ENCODE results near the gene DNAJC24.

DNAJC24 gene

GRCh38 chr11:31441296-31441695 lies 71.6 kb downstream of the DNAJC24 start:
- POLR2A ChIA-PET, result interaction anchor here (0.5 kb wide), 1 partner anchor 724 kb away, joined by 3 read pairs; no protein-coding TSS in a partner anchor
- CTCF ChIA-PET, result no interaction called here
- no peak for DNase-seq (ENCODE audit: extremely low spot score)
- TF ChIP-seq BHLHE40 (IDR thresholded peaks at IDR 0.05; ENCODE audit: borderline replicate concordance) (no peak), ELF4 (IDR thresholded peaks at IDR 0.05) (no peak), HDGF (IDR thresholded peaks at IDR 0.05; ENCODE audit: borderline replicate concordance) (no peak), LEF1 (IDR thresholded peaks at IDR 0.05; ENCODE audit: borderline replicate concordance) (no peak), CTBP1 (IDR thresholded peaks at IDR 0.05; ENCODE audit: borderline replicate concordance) (no peak), FOXA1 (IDR thresholded peaks at IDR 0.05) (no peak), L3MBTL2 (conservative IDR thresholded peaks at IDR 0.05) (no peak), SP1 (IDR thresholded peaks at IDR 0.05) (no peak), TARDBP (IDR thresholded peaks at IDR 0.05) (no peak), NFRKB (IDR thresholded peaks at IDR 0.05) (no peak), ARNT (IDR thresholded peaks at IDR 0.05) (no peak), SUZ12 (IDR thresholded peaks at IDR 0.05) (no peak), ZNF384 (IDR thresholded peaks at IDR 0.05) (no peak), FOXK2 (IDR thresholded peaks at IDR 0.05) (no peak), FOXM1 (IDR thresholded peaks at IDR 0.05; ENCODE audit: borderline replicate concordance) (no peak)
- TF ChIP-seq, protein P1, sequence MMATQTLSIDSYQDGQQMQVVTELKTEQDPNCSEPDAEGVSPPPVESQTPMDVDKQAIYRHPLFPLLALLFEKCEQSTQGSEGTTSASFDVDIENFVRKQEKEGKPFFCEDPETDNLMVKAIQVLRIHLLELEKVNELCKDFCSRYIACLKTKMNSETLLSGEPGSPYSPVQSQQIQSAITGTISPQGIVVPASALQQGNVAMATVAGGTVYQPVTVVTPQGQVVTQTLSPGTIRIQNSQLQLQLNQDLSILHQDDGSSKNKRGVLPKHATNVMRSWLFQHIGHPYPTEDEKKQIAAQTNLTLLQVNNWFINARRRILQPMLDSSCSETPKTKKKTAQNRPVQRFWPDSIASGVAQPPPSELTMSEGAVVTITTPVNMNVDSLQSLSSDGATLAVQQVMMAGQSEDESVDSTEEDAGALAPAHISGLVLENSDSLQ (IDR thresholded peaks at IDR 0.05), result no peak

GRCh38 chr11:31442086-31442485 lies 72.4 kb downstream of the DNAJC24 start:
- POLR2A ChIA-PET, result no interaction called here
- TF ChIP-seq, protein P1 (IDR thresholded peaks at IDR 0.05), result no peak
- TF ChIP-seq TARDBP (IDR thresholded peaks at IDR 0.05) (no peak), FOXK2 (IDR thresholded peaks at IDR 0.05) (no peak), L3MBTL2 (conservative IDR thresholded peaks at IDR 0.05) (no peak), FOXA1 (IDR thresholded peaks at IDR 0.05) (no peak), HDGF (IDR thresholded peaks at IDR 0.05; ENCODE audit: borderline replicate concordance) (no peak), CTBP1 (IDR thresholded peaks at IDR 0.05; ENCODE audit: borderline replicate concordance) (no peak), LEF1 (IDR thresholded peaks at IDR 0.05; ENCODE audit: borderline replicate concordance) (no peak), FOXM1 (IDR thresholded peaks at IDR 0.05; ENCODE audit: borderline replicate concordance) (no peak)
- CTCF ChIA-PET, result no interaction called here
- no peak for DNase-seq (ENCODE audit: extremely low spot score)

- POLR2A ChIA-PET, result no interaction called here
- no peak for DNase-seq (ENCODE audit: extremely low spot score)
- CTCF ChIA-PET, result no interaction called here
- TF ChIP-seq SUZ12 (IDR thresholded peaks at IDR 0.05), result no peak
- TF ChIP-seq, protein P1 (IDR thresholded peaks at IDR 0.05), result no peak
- no peak for TF ChIP-seq BHLHE40 (IDR thresholded peaks at IDR 0.05; ENCODE audit: borderline replicate concordance)
- no peak for TF ChIP-seq ZNF384 (IDR thresholded peaks at IDR 0.05)
- no peak for TF ChIP-seq TARDBP (IDR thresholded peaks at IDR 0.05)
- no peak for TF ChIP-seq FOXK2 (IDR thresholded peaks at IDR 0.05)
- no peak for TF ChIP-seq L3MBTL2 (conservative IDR thresholded peaks at IDR 0.05)
- no peak for TF ChIP-seq CTBP1 (IDR thresholded peaks at IDR 0.05; ENCODE audit: borderline replicate concordance)
- no peak for TF ChIP-seq LEF1 (IDR thresholded peaks at IDR 0.05; ENCODE audit: borderline replicate concordance)
- TF ChIP-seq NFRKB (IDR thresholded peaks at IDR 0.05), result no peak
- no peak for TF ChIP-seq ELF4 (IDR thresholded peaks at IDR 0.05)
- no peak for TF ChIP-seq FOXA1 (IDR thresholded peaks at IDR 0.05)
These were observed 74.1 kb downstream of the DNAJC24 start for GRCh38 chr11:31443802-31444201.

- DNase-seq (ENCODE audit: extremely low spot score), result no peak
- POLR2A ChIA-PET, result no interaction called here
- CTCF ChIA-PET, result no interaction called here
- TF ChIP-seq HDGF (IDR thresholded peaks at IDR 0.05; ENCODE audit: borderline replicate concordance) (no peak), ELF4 (IDR thresholded peaks at IDR 0.05) (no peak)
These were observed 76.0 kb downstream of the DNAJC24 start for GRCh38 chr11:31445621-31446020.

GRCh38 chr11:31449040-31449439 lies 79.4 kb downstream of the DNAJC24 start:
- DNase-seq (ENCODE audit: extremely low spot score), result no peak
- TF ChIP-seq HDGF (IDR thresholded peaks at IDR 0.05; ENCODE audit: borderline replicate concordance) (no peak), SUZ12 (IDR thresholded peaks at IDR 0.05) (no peak), ZNF384 (IDR thresholded peaks at IDR 0.05) (no peak), FOXM1 (IDR thresholded peaks at IDR 0.05; ENCODE audit: borderline replicate concordance) (no peak), FOXA1 (IDR thresholded peaks at IDR 0.05) (no peak)
- ChIA-PET CTCF (no interaction called here), POLR2A (no interaction called here)

DNA sequence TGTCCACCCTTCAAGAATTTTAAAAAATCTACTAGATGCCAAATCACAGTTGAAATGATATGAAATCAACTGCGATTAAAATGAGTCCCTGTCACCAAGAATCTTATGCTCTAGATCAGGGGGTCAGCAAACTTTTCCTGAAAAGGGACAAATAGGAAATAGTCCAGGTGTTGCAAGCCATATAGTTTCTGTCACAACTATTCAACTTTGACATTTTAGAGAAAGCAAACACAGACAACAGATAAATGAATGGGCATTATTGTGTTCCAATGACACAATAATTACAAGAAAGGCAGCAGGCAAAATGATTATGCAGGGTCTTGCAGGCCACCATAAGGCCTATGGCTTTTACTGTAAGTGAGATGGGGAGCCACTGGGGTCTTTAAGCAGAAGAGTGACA lies 81.2 kb downstream of the DNAJC24 start:
- ChIA-PET CTCF (no interaction called here), POLR2A (no interaction called here)
- TF ChIP-seq BHLHE40 (IDR thresholded peaks at IDR 0.05; ENCODE audit: borderline replicate concordance) (no peak), CTBP1 (IDR thresholded peaks at IDR 0.05; ENCODE audit: borderline replicate concordance) (no peak), L3MBTL2 (conservative IDR thresholded peaks at IDR 0.05) (no peak), ZNF384 (IDR thresholded peaks at IDR 0.05) (no peak), TARDBP (IDR thresholded peaks at IDR 0.05) (no peak), LEF1 (IDR thresholded peaks at IDR 0.05; ENCODE audit: borderline replicate concordance) (no peak), ARNT (IDR thresholded peaks at IDR 0.05) (no peak), NFRKB (IDR thresholded peaks at IDR 0.05) (no peak), SUZ12 (IDR thresholded peaks at IDR 0.05) (no peak), FOXA1 (IDR thresholded peaks at IDR 0.05) (no peak), SP1 (IDR thresholded peaks at IDR 0.05) (no peak), ELF4 (IDR thresholded peaks at IDR 0.05) (no peak), FOXM1 (IDR thresholded peaks at IDR 0.05; ENCODE audit: borderline replicate concordance) (no peak), HDGF (IDR thresholded peaks at IDR 0.05; ENCODE audit: borderline replicate concordance) (no peak), FOXK2 (IDR thresholded peaks at IDR 0.05) (no peak)
- TF ChIP-seq, protein P1 (IDR thresholded peaks at IDR 0.05), result no peak
- DNase-seq (ENCODE audit: extremely low spot score), result no peak
